Measurements from ENCODE around the gene PLPP1. TPM values are rescaled to one million over a fixed set of nuclear protein-coding genes. Genes with fewer than 3 reads are reported as not detected.
"Not testable (repeated sequence)": the region's sequence is repeated elsewhere in the genome, so short reads cannot be mapped to it uniquely, and the experiment has no call there.

The PLPP1 gene
- total RNA-seq, 2 experiments from 2014 or later = 7.9 to 8.2 TPM

GRCh38 chr5:55520117-55520839 is 14.5 kb downstream of the PLPP1 start:
- Mint-ChIP-seq H3K4me3 (no peak overlapping the region), H3K27me3 (no peaks in the 10 kb centered on the region), H3K36me3 (ENCODE audit: low read depth) (no peaks in the 10 kb centered on the region), H3K4me1 (peaks cover 12% of the 10 kb centered on the region), H3K27ac (no peak overlapping the region), H3K9me3 (ENCODE audit: low read depth) (no peaks in the 10 kb centered on the region)
- ChIA-PET CTCF (interaction anchor here (0.8 to 1.0 kb wide), 2 partner anchors 18 to 24 kb away, joined by 3 to 4 read pairs; no protein-coding TSS in a partner anchor), POLR2A (no interaction called here)
- ATAC-seq (no peak), DNase-seq (no peak)
- intact Hi-C loops (cut with DNase I, micrococcal nuclease) = no loop called here

GRCh38 chr5:55518831-55519390 is 15.9 kb downstream of the PLPP1 start:
- Mint-ChIP-seq H3K36me3 (ENCODE audit: low read depth) (no peaks in the 10 kb centered on the region), H3K27ac (no peak overlapping the region), H3K9me3 (ENCODE audit: low read depth) (no peaks in the 10 kb centered on the region), H3K27me3 (no peaks in the 10 kb centered on the region), H3K4me3 (no peak overlapping the region), H3K4me1 (peaks cover 9% of the 10 kb centered on the region)
- POLR2A ChIA-PET = no interaction called here
- ATAC-seq (no peak), DNase-seq (no peak)
- CTCF ChIA-PET = no interaction called here
- intact Hi-C loops (cut with DNase I, micrococcal nuclease) = no loop called here

GRCh38 chr5:55517804-55518203 is 17.0 kb downstream of the PLPP1 start:
- ATAC-seq (no peak), DNase-seq (no peak)
- Mint-ChIP-seq H3K4me1 (peaks cover 9% of the 10 kb centered on the region), H3K36me3 (ENCODE audit: low read depth) (no peaks in the 10 kb centered on the region), H3K9me3 (ENCODE audit: low read depth) (no peaks in the 10 kb centered on the region), H3K4me3 (no peak overlapping the region), H3K27me3 (no peaks in the 10 kb centered on the region), H3K27ac (no peak overlapping the region)
- ChIA-PET POLR2A (no interaction called here), CTCF (interaction anchor here (0.9 kb wide), 1 partner anchor 31 kb away, joined by 3 read pairs; no protein-coding TSS in a partner anchor)
- intact Hi-C loops (cut with DNase I, micrococcal nuclease) = no loop called here

- CTCF ChIA-PET = no interaction called here
- no peaks in the 10 kb centered on the region for H3K9me3 Mint-ChIP-seq (ENCODE audit: low read depth)
- H3K4me1 Mint-ChIP-seq = peaks cover 10% of the 10 kb centered on the region
- no peak for ATAC-seq
- no peak overlapping the region for H3K27ac Mint-ChIP-seq
- no peaks in the 10 kb centered on the region for H3K27me3 Mint-ChIP-seq
- POLR2A ChIA-PET = no interaction called here
- H3K4me3 Mint-ChIP-seq = no peak overlapping the region
- DNase-seq = no peak
- intact Hi-C loops (cut with DNase I, micrococcal nuclease) = no loop called here
- no peaks in the 10 kb centered on the region for H3K36me3 Mint-ChIP-seq (ENCODE audit: low read depth)
Measured at GRCh38 chr5:55511010-55511409, 23.8 kb downstream of the PLPP1 start.

GRCh38 chr5:55510523-55510880 is 24.3 kb downstream of the PLPP1 start:
- Mint-ChIP-seq H3K4me1 (peaks cover 7% of the 10 kb centered on the region), H3K36me3 (ENCODE audit: low read depth) (no peaks in the 10 kb centered on the region), H3K4me3 (no peak overlapping the region), H3K9me3 (ENCODE audit: low read depth) (no peaks in the 10 kb centered on the region), H3K27me3 (no peaks in the 10 kb centered on the region), H3K27ac (no peak overlapping the region)
- ATAC-seq (no peak), DNase-seq (no peak)
- CTCF ChIA-PET = interaction anchor here (1.3 kb wide), 1 partner anchor 10 kb away, joined by 3 read pairs; no protein-coding TSS in a partner anchor
- intact Hi-C loops (cut with DNase I, micrococcal nuclease) = no loop called here
- POLR2A ChIA-PET = no interaction called here

GRCh38 chr5:55509796-55510522 is 24.8 kb downstream of the PLPP1 start:
- Mint-ChIP-seq H3K4me1 (peaks cover 6% of the 10 kb centered on the region), H3K36me3 (ENCODE audit: low read depth) (no peaks in the 10 kb centered on the region), H3K4me3 (no peak overlapping the region), H3K27ac (no peak overlapping the region), H3K9me3 (ENCODE audit: low read depth) (no peaks in the 10 kb centered on the region), H3K27me3 (no peaks in the 10 kb centered on the region)
- DNase-seq = no peak
- intact Hi-C loops (cut with DNase I, micrococcal nuclease) = no loop called here
- CTCF ChIA-PET = interaction anchor here (0.8 to 1.3 kb wide), 3 partner anchors 9 to 329 kb away, joined by 3 read pairs; no protein-coding TSS in a partner anchor
- ATAC-seq = no peak
- POLR2A ChIA-PET = no interaction called here

GRCh38 chr5:55509097-55509496 is 25.7 kb downstream of the PLPP1 start:
- POLR2A ChIA-PET = no interaction called here
- H3K4me1 Mint-ChIP-seq = peaks cover 6% of the 10 kb centered on the region
- no peak overlapping the region for H3K27ac Mint-ChIP-seq
- H3K27me3 Mint-ChIP-seq = no peaks in the 10 kb centered on the region
- intact Hi-C loops (cut with DNase I, micrococcal nuclease) = no loop called here
- CTCF ChIA-PET = interaction anchor here (0.8 to 1.3 kb wide), 2 partner anchors 8 to 53 kb away, joined by 3 read pairs; no protein-coding TSS in a partner anchor
- no peak for ATAC-seq
- DNase-seq = no peak
- H3K4me3 Mint-ChIP-seq = no peak overlapping the region
- no peaks in the 10 kb centered on the region for H3K9me3 Mint-ChIP-seq (ENCODE audit: low read depth)
- H3K36me3 Mint-ChIP-seq (ENCODE audit: low read depth) = no peaks in the 10 kb centered on the region

- Mint-ChIP-seq H3K27me3 (no peaks in the 10 kb centered on the region), H3K4me1 (peaks cover 6% of the 10 kb centered on the region), H3K9me3 (ENCODE audit: low read depth) (no peaks in the 10 kb centered on the region), H3K36me3 (ENCODE audit: low read depth) (no peaks in the 10 kb centered on the region), H3K4me3 (no peak overlapping the region), H3K27ac (no peak overlapping the region)
- intact Hi-C loops (cut with DNase I, micrococcal nuclease) = no loop called here
- ChIA-PET POLR2A (no interaction called here), CTCF (interaction anchor here (0.9 kb wide), 1 partner anchor 20 kb away, joined by 3 read pairs; no protein-coding TSS in a partner anchor)
- DNase-seq = no peak
- no peak for ATAC-seq
Measured at GRCh38 chr5:55507574-55507973, 27.2 kb downstream of the PLPP1 start.

- not testable (repeated sequence) for ATAC-seq
Measured at GRCh38 chr5:55505711-55506110, 29.1 kb downstream of the PLPP1 start.

GRCh38 chr5:55503917-55504316 is 30.8 kb downstream of the PLPP1 start:
- ATAC-seq, CTCF ChIA-PET, POLR2A ChIA-PET: not testable (repeated sequence)

More at GRCh38 chr5:55505711-55506110, 29.1 kb downstream of the PLPP1 start:
- H3K36me3 Mint-ChIP-seq (ENCODE audit: low read depth); POLR2A ChIA-PET; H3K4me1 Mint-ChIP-seq; H3K4me3 Mint-ChIP-seq; H3K27me3 Mint-ChIP-seq; DNase-seq; H3K9me3 Mint-ChIP-seq (ENCODE audit: low read depth); intact Hi-C loops (cut with DNase I, micrococcal nuclease); CTCF ChIA-PET; H3K27ac Mint-ChIP-seq: not testable (repeated sequence)

GRCh38 chr5:55502759-55503158 is 32.0 kb downstream of the PLPP1 start:
- no peak for DNase-seq
- Mint-ChIP-seq H3K9me3 (ENCODE audit: low read depth) (no peaks in the 10 kb centered on the region), H3K27me3 (no peaks in the 10 kb centered on the region), H3K36me3 (ENCODE audit: low read depth) (no peaks in the 10 kb centered on the region), H3K4me1 (peaks cover 11% of the 10 kb centered on the region), H3K4me3 (no peak overlapping the region), H3K27ac (no peak overlapping the region)
- CTCF ChIA-PET = interaction anchor here (1.0 kb wide), 1 partner anchor 17 kb away, joined by 3 read pairs; no protein-coding TSS in a partner anchor
- intact Hi-C loops (cut with DNase I, micrococcal nuclease) = no loop called here
- POLR2A ChIA-PET = no interaction called here
- ATAC-seq = no peak

More at GRCh38 chr5:55503917-55504316, 30.8 kb downstream of the PLPP1 start:
- H3K27me3 Mint-ChIP-seq; intact Hi-C loops (cut with DNase I, micrococcal nuclease); H3K36me3 Mint-ChIP-seq (ENCODE audit: low read depth); H3K9me3 Mint-ChIP-seq (ENCODE audit: low read depth); H3K27ac Mint-ChIP-seq; H3K4me1 Mint-ChIP-seq; DNase-seq; H3K4me3 Mint-ChIP-seq: not testable (repeated sequence)

Measured in activated CD4-positive, alpha-beta T cell treated with anti-CD3 and anti-CD28 coated beads for 36 hours (primary cell).